NCI-H524 treated with DMSO at 0.1 percent for 48 hours (cell line): ENCODE measurements around the gene RAVER2.

ENCODE experiments used
- DNase-seq: peaks from one replicate; lab custom pipeline; 2025; lab: John Stamatoyannopoulos, UW

The RAVER2 gene

GRCh38 chr1:64877598-64877997 is 132.7 kb downstream of the RAVER2 start:
- no peak for DNase-seq

- DNase-seq: no peak
Observed at GRCh38 chr1:64878090-64878489, 133.2 kb downstream of the RAVER2 start.

GRCh38 chr1:64878931-64879611 is 134.2 kb downstream of the RAVER2 start:
- no peak for DNase-seq

- no peak for DNase-seq
Observed at GRCh38 chr1:64880449-64880848, 135.6 kb downstream of the RAVER2 start.

- DNase-seq: no peak
Observed at GRCh38 chr1:64881281-64881680, 136.4 kb downstream of the RAVER2 start.
